Spleen (tissue), 11 donors: ENCODE measurements around the gene PRKG1. TPM values are rescaled to one million over a fixed set of nuclear protein-coding genes. Genes with fewer than 3 reads are reported as not detected.

Experiments used
- DNase-seq: peaks from one replicate; pipeline ENCODE4 v3.0.0-alpha.2; 2020
- H3K27ac ChIP-seq, 8 donors: fragments of 200-600 bp; sonication (generic) in 7 of 8; 1 replicate in 4 of 8; 2 replicates in 4 of 8; pipeline versions ENCODE4 v1.5.0 to v1.8.0; 2016 to 2021; ENCODE audit warnings: inconsistent platforms in 4 of 8, mild to moderate bottlenecking in 4 of 8, moderate library complexity in 1 of 8
- H3K27me3 ChIP-seq, 7 donors: fragments of 200-600 bp; sonication (generic) in 6 of 7; replicated peaks in 1 of 7; 1 replicate in 4 of 7; 2 replicates in 3 of 7; pipeline versions ENCODE4 v1.5.0 to v1.8.0; 2016 to 2021; ENCODE audit warnings: inconsistent platforms in 3 of 7, mild to moderate bottlenecking in 1 of 7
- H3K36me3 ChIP-seq, 6 donors: fragments of 200-600 bp; sonication (generic) in 5 of 6; 1 replicate in 4 of 6; 2 replicates in 2 of 6; pipeline versions ENCODE4 v1.5.0 to v1.8.0; 2016 to 2021; ENCODE audit warnings: inconsistent platforms in 2 of 6
- H3K4me1 ChIP-seq, 6 donors: fragments of 200-600 bp; sonication (generic) in 5 of 6; 1 replicate in 3 of 6; 2 replicates in 3 of 6; pipeline versions ENCODE4 v1.5.0 to v1.8.0; 2016 to 2021; ENCODE audit warnings: inconsistent platforms in 3 of 6
- H3K4me3 ChIP-seq, 8 donors: fragments of 200-600 bp; sonication (generic) in 7 of 8; 1 replicate in 4 of 8; 2 replicates in 4 of 8; pipeline versions ENCODE4 v1.5.0 to v1.8.0; 2016 to 2021; ENCODE audit warnings: inconsistent platforms in 4 of 8, mild to moderate bottlenecking in 4 of 8, moderate library complexity in 2 of 8
- H3K9me3 ChIP-seq, 8 donors: fragments of 200-600 bp; sonication (generic) in 7 of 8; 1 replicate in 4 of 8; 2 replicates in 4 of 8; pipeline versions ENCODE4 v1.5.0 to v1.8.0; 2016 to 2021; ENCODE audit warnings: inconsistent platforms in 4 of 8
- POLR2A ChIP-seq, 3 donors: fragments of 450-650 bp; IDR thresholded peaks; one replicate each; pipeline ENCODE4 v1.5.1; 2017; ENCODE audit warnings: antibody characterized with exemption in 3 of 3, mild to moderate bottlenecking in 1 of 3
- POLR2AphosphoS5 ChIP-seq, 3 donors: sonication (generic); formaldehyde crosslinking; IDR thresholded peaks; one replicate each; pipeline ENCODE4 v1.5.1; 2017; ENCODE audit warnings: antibody characterized with exemption in 3 of 3
- WGBS, 5 donors: extraction: QIAGEN DNeasy Blood & Tissue Kit in 3 of 5; methylation state at CpG; one replicate each; pipeline versions ENCODE4 v1.1.5 to v1.1.7; 2013 to 2018; 5-methylcytosine and 5-hydroxymethylcytosine counted together
- intact Hi-C: fragments of 100-400 bp; cut with DNase I; formaldehyde crosslinking; loops from one replicate; pipeline ENCODE4 v1.15.0; 2023; ENCODE audit warnings: low total_unique reads
- polyA plus RNA-seq, 3 donors: library from polyadenylated mRNA; stranded (reverse); fragments of 200-250 nt; gene quantifications; one replicate each; pipeline ENCODE4 v1.2.1, GENCODE V29; 2013
- total RNA-seq, 7 donors: library from RNA; depleted of rRNA in 3 of 7; stranded (reverse); fragments of >200 nt in 3 of 7; fragmentation: NEBNext Ultra II Directional in 4 of 7; extraction: Animal tissue kit (Norgen Biotek cat#: 25700) in 4 of 7; gene quantifications; one replicate each; pipeline versions ENCODE4 v1.1.0 to v1.2.1, GENCODE V29; 2016 to 2021
- TF ChIP-seq, protein P1 (sequence below), 11 experiments: fragments of 200-600 bp in 7 of 11; fragments of 450-650 bp in 4 of 11; sonication (generic) in 4 of 11; IDR thresholded peaks in 8 of 11; conservative IDR thresholded peaks in 3 of 11; 1 replicate in 7 of 11; 2 replicates in 4 of 11; pipeline versions ENCODE4 v1.4.0 to v1.8.0; 2016 to 2021; ENCODE audit warnings: antibody characterized with exemption in 11 of 11, inconsistent platforms in 4 of 11, mild to moderate bottlenecking in 1 of 11
- donor health status: healthy with polysubstance abuse.
- donor health status: DM: no; HTN: no; CAD: no; lungs with moderate emphysema.
- donor health status: DM: no; HTN: no; CAD: no.
- donor health status: Bipolar disorder and iron deficiency.
- donor health status: healthy.
- donor health status: DM: no; HTN: no; CAD: no.
- donor health status: DM: yes; HTN: yes; CAD: no.

Gene PRKG1
- total and polyA plus RNA-seq, 10 donors: 0.65 to 10.5 (median 7.2) TPM

DNA sequence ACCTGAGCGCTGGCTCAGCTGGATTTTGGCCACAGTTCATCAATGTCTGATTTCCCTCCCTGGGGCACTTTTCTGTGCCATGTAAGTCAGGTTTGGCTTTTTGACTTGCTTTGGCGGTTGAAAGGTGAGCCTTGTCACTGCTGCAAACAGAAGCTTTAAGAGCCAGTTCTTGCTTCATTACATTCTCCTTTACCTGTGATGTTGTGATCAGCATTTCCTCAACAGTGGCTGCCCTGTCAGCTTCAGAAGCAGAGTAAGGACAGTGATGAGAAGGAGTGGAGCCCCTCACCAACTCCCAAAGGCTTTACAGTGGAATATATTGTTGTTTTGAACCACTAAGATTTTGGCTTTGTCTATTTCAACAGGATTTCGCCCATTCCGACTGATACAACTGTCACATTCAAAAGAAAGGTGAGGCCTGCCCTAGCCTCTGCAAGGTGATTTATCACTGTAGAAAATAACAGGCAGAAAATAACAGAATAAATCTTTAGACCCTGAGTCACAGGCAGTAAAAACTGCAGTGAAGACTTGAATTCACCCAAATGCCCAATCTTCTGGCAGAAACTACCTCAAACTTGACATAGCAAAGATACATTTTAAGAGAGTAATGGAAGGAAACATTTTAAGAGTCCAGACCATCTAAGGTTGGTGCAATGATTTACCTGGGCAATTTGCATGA, 1226.5 kb downstream of the PRKG1 start:
- WGBS, 5 donors: 83 to 92% (median 90%) methylated on average over 4 of the region's 4 CpGs
- H3K27ac ChIP-seq: no peak overlapping the region

DNA sequence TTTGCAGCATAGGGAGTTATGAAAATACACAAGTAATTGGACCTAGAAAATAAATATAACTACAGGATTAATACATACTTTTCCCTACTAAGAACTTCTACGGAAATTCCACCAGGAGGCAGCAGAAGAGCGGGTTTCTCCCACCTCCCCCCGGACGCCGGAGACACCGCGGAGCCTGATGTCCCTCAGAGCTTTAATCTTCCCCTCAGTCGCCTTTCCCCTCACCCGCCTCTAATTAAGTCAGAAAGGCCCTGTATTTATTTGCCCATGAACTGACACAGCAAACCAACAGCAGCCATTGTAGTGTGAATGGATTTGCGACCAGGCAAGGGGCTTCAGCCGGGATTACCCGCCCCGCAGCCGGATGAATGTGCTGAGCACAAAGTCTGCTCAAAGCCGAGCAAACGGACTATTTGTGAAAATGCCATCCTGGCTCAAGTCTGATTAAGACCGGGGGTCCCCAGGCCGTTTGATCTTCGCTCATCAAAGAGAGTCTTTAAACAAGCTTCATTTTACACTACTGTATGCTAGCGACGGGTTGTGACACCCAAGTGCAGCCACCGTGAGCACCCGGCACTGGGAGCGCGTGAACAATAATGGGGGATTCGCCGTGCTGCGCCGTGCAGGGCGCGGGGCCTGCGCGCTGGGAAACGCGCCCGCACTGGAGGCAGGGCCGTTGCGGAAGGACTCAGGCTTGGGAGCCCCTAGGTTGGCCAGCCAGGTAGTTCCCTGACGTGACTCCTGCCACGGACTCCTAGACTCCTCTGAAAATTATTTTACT, 1234.2 kb downstream of the PRKG1 start:
- intact Hi-C loops: loop anchor here (5.0 kb wide), 1 partner anchor 179 kb away; no protein-coding TSS in a partner anchor
- 5 to 10% (median 6%) methylated on average over 40 of the region's 40 CpGs for WGBS, 5 donors

More for the DNA sequence above, 1226.5 kb downstream of the PRKG1 start:
- intact Hi-C loops: no loop called here
- Histone ChIP-seq H3K9me3 (no peaks in the 10 kb centered on the region), H3K27me3 (no peaks in the 10 kb centered on the region), H3K4me3 (no peak overlapping the region), H3K36me3 (no peaks in the 10 kb centered on the region), H3K4me1 (no peaks in the 10 kb centered on the region)
- TF ChIP-seq POLR2AphosphoS5 (IDR thresholded peaks at IDR 0.05) (no peak), POLR2A (IDR thresholded peaks at IDR 0.05) (no peak)
- TF ChIP-seq, protein P1, sequence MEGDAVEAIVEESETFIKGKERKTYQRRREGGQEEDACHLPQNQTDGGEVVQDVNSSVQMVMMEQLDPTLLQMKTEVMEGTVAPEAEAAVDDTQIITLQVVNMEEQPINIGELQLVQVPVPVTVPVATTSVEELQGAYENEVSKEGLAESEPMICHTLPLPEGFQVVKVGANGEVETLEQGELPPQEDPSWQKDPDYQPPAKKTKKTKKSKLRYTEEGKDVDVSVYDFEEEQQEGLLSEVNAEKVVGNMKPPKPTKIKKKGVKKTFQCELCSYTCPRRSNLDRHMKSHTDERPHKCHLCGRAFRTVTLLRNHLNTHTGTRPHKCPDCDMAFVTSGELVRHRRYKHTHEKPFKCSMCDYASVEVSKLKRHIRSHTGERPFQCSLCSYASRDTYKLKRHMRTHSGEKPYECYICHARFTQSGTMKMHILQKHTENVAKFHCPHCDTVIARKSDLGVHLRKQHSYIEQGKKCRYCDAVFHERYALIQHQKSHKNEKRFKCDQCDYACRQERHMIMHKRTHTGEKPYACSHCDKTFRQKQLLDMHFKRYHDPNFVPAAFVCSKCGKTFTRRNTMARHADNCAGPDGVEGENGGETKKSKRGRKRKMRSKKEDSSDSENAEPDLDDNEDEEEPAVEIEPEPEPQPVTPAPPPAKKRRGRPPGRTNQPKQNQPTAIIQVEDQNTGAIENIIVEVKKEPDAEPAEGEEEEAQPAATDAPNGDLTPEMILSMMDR (IDR thresholded peaks at IDR 0.05 in 8 of 11, conservative IDR thresholded peaks at IDR 0.05 in 3 of 11): no peak
- DNase-seq: no peak

DNA sequence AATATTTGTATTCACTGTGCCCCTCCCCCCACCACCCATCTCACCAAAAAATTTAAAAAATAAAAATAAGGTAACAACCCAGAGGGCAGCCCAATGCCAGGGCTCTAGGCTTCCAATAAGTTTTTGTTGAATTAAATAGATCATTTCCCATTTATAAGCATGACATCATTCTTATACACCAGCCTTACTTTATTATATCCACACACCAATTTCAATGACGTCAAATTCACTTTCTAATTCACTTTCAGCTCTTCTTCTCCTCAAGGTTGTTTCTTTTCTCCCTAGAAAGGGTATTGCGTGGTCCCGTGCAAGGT, 1238.6 kb downstream of the PRKG1 start:
- TF ChIP-seq POLR2A (IDR thresholded peaks at IDR 0.05) (no peak), POLR2AphosphoS5 (IDR thresholded peaks at IDR 0.05) (no peak)
- TF ChIP-seq, protein P1 (IDR thresholded peaks at IDR 0.05 in 8 of 11, conservative IDR thresholded peaks at IDR 0.05 in 3 of 11): no peak
- Histone ChIP-seq H3K27ac (peak overlapping the region in 1 of 8 donors; percentile 56), H3K27me3 (peaks cover 4 to 75% (median 39%) of the 10 kb centered on the region in 7 donors), H3K4me3 (peak overlapping the region in 6 of 8 donors; percentile 31 to 73 (median 46)), H3K4me1 (peaks cover 5 to 41% (median 27%) of the 10 kb centered on the region in 6 donors), H3K9me3 (no peaks in the 10 kb centered on the region), H3K36me3 (no peaks in the 10 kb centered on the region)
- 4 to 12% (median 6%) methylated on average over 3 of the region's 3 CpGs for WGBS, 5 donors
- intact Hi-C loops: no loop called here
- no peak for DNase-seq

More for the DNA sequence above, 1234.2 kb downstream of the PRKG1 start:
- Histone ChIP-seq H3K27me3 (peaks cover 4 to 56% (median 25%) of the 10 kb centered on the region in 7 donors), H3K36me3 (no peaks in the 10 kb centered on the region), H3K9me3 (no peaks in the 10 kb centered on the region), H3K4me1 (peaks cover 5 to 22% (median 13%) of the 10 kb centered on the region in 6 donors), H3K4me3 (peak overlapping the region; percentile 1 to 63 (median 33)), H3K27ac (no peak overlapping the region)
- TF ChIP-seq, protein P1 (IDR thresholded peaks at IDR 0.05 in 8 of 11, conservative IDR thresholded peaks at IDR 0.05 in 3 of 11): peak in 10 of 11 experiments; percentile 17 to 71 (median 48)
- TF ChIP-seq POLR2AphosphoS5 (IDR thresholded peaks at IDR 0.05): no peak
- peak; percentile 74 for DNase-seq
